ENCODE measurements around the gene RBM41.
"Not testable (repeated sequence)": the region's sequence is repeated elsewhere in the genome, so short reads cannot be mapped to it uniquely, and the experiment has no call there.

RBM41 gene

DNA sequence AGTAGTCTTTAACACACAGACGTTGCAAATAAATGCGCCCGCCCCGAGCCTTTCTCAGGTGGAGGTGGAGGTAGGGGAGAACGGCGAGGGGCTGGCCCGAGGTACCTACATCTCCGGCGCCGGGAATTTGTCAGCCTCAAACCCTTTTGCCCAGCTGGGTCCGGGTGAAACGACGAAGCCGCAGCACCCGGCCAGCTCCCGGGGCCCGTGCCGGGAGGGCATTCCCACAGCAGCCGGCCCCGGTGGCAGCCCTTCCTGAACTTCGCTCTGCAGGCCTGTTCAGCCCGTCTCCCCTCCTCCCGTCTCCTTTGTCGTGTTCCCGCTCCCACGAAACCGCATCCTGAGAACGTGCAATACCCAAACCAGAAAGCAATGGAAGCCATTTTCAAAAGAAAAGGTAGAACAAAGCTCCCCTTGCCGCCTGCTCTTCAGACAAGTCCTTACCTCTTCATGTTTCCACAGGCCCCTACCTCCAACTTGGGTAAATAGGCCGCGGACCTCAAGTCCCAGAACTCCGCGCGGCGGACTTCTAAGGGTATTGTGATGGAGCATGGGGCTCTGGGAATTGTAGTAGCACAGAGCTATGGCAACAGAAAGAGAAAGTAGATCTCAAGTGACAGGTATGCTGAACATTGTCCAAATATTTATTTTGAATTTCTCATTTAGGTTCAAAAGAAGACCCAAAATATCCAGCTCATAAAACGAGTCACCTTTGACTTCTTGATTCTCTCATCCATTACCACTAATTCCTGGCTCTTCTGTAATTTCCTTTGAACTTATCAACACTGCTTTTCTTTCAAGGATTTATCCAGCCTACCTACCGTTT is at the start of gene RBM41:
Gene RBM41, minus strand, starts transcription at position 501 of the 826 bp plus-strand sequence. Its CDS starts 49 bp downstream, at position 452.
- peak; percentile 35 for DNase-seq (ENCODE audit: low spot score)

DNA sequence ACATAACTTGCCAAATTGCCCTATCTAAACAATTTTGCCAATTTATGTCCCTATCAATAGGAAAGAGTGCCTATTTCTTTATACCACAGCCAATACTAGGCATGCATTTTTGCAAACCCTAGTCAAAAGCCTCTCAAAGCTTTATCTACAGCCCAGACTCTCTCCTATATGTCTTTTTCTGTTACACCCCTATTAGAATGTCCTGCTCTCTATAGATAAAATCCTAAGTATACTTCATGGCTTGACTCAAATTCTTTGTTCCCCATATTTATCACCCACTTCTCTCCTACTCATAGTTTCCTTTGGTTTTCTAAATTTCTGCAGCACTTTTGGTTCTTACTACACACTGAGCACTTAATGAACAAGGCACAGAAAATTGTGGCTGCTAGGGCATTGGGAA is 49.6 kb upstream of the RBM41 start:
- no peak for DNase-seq (ENCODE audit: low spot score)

DNA sequence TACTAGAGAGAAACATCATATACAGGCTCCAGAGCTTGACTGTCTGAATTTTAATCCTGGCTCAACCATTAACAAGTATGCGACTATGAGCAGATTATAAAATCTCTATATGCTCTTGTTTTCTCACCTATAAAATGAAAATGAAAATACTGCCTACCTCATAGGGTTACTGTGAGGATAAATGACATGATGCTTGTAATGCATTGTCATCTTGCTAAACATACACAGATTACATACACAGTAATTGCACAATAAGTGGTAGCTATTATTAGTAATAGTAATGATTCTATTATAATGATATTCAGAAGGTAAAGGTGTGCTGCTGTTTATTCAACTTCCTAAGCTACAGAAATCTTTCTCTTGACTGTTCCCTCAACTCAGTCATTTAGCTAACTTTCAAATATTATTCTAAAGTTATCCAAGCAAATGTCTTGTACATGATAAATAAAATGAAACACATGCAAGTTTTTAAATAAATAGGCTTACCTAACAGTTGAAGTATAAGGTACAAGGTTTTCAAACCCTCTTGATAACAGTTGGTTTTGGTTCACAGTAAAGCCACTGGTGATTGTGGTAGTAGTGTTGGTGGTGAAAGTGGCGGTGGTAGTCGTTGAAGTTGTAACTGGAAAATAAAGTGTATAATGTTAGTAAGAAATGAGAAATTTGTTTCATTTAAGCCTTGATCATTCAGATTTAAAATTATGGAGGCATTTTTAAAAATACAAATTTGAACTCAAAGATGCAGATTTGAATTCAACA is 48.7 kb upstream of the RBM41 start:
- no peak for DNase-seq (ENCODE audit: low spot score)

GRCh38 chrX:107157618-107158017 is 39.0 kb upstream of the RBM41 start:
- not testable (repeated sequence) for DNase-seq (ENCODE audit: low spot score)

- DNase-seq (ENCODE audit: low spot score): not testable (repeated sequence)
These were observed 37.2 kb upstream of the RBM41 start for GRCh38 chrX:107155621-107156430.

GRCh38 chrX:107154787-107155620 is 36.4 kb upstream of the RBM41 start:
- no peak for DNase-seq (ENCODE audit: low spot score)

DNA sequence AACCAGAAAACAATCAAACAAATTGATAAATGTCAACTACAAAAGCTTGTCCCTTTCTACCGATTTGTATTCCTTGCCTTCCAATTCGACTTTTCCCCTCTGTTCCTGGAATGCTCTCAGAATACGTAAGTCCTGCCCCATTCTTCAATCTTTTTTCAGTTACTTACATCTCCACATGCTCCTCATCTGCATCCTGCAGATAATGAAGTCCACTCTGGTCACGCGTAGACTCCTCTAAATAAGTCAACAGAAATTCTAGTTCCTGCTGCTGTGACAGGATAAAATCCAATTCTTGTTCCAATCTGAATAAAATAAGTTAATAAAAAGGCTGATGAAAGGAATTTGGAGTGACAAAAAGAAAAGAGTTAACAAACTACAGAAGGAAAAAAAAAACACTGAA is 34.4 kb upstream of the RBM41 start:
- DNase-seq (ENCODE audit: low spot score): no peak

DNA sequence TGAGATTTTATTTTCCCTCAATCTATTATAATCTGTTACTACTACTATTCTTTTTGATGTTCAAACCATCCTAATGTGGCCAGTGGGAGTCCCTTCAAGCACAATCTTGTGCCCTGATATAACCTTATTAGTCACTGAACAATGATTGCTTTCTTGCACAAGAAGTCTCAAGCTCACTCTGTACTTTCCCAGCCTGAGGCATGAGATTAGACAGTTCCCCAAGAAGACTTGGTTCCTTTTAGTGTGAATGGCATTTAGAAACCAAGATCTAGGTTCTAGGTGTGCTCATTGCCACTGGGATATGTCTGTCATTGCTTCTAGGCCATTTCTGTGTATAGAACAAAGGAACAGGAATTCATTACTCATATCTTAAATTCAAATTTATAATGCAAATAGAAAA is 28.0 kb upstream of the RBM41 start:
- DNase-seq (ENCODE audit: low spot score): no peak

DNA sequence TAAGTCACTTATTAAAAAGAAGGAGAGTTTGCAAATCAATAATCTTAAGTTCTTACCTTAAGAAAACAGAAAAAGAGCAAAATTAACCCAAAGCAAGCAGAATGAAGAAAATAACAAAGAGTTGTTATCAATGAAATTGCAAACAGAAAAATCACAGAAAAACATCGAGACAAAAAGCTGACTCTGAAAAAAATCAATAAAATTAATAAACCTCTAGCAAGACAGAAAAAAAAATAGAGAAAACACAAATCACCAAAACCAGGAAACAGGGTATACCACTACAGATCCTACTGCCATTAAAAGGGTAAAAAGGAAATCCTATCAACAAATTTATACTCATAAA is 17.3 kb upstream of the RBM41 start:
- DNase-seq (ENCODE audit: low spot score): no peak

DNA sequence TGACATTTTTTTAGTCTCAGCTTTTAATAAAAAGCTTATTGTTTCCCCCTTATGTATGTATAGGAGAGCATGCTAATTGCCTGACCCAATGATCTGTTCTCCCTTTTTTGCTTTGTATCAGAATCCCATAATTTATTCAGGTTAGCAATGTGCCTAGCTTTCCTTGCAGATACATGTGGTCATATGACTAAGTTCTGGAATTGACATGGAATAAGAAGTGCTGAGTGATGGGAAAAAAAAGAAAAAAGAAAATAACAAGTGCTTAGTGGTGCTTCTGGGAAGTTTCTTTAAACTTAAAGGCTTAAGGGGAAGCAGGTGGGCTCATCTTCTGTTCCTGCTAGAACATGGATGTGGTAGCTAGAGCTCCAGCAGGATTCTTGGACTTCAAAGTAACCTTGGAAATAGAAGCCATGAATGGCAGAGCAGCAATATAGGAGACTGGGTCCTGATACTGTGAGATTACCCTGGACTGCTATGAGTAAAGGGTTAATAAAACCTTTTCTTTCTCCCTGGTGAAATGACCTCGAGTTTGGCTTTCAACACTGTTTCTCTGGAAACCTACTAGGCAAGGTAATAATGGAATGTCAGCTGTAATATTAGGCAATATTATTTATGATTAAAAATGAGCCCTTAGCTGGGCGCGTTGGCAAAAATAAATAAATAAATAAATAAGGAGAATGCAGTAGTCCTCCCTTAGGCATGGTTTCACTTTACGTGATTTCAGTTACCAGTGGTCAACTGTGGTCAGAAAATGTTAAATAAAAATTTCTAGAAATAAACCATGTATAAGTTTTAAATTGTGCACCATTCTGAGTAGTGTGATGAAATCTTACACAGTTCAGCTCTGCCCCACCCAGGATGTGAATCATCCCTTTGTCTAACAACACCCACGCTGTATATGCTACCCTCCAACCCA is 16.7 kb upstream of the RBM41 start:
- no peak for DNase-seq (ENCODE audit: low spot score)

GRCh38 chrX:107123750-107124149 is 5.1 kb upstream of the RBM41 start:
- no peak for DNase-seq (ENCODE audit: low spot score)

DNA sequence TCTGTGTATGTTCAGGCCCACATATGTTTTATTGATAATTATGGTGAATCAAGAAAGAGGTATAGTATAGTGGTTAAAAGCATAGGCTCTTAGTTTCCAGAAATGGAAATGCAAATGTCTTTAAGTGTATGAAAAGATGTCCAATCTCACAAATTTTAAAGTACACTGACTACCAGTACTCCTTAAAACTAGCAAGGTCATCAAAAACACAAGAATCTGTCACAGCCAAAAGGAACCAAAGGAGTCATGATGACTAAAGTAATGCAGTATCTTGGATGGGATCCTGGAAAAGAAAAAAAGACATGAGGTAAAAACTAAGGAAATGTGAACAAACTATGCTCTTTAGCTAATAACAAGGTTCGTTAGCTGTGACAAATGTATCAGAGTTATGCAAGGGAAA is 661 bp upstream of the RBM41 start:
- no peak for DNase-seq (ENCODE audit: low spot score)

DNA sequence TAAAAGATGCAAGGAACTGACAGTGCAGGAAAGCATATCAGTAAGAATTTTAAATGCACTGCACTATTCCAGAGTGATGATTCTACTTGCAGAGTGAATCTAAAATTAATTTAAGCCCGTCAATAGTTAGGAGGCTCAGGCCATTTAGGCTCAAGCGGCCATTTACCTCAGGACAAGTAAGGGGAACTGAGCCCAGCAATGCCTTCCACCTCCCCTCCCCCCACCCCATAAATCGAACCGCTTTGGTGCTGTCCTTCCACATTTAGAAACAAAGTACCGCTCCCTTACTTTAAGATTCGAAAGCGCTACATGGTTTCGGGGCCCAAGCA is 665 bp downstream of the RBM41 start:
- DNase-seq (ENCODE audit: low spot score): no peak

DNA sequence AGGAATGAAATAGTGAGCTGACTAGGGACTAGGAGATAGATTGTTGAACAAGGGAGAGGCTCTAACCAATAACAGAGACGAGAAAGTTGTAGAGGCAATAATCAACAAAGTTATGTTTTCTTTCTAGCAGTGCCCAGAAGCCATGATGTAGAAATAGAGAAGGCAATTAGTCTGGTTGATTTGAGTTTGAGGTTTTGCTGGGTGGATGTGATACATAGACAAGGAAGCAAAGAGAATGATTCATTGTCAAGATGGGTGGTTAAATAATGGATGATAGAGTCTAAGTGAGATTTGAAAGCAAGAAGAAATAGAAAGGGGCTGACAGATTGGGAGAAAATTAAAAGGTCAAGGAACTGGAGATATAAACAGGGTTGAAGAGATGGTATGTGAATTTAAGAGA is 11.2 kb downstream of the RBM41 start:
- DNase-seq (ENCODE audit: low spot score): no peak

GRCh38 chrX:107102980-107103379 is 15.6 kb downstream of the RBM41 start:
- DNase-seq (ENCODE audit: low spot score): no peak

DNA sequence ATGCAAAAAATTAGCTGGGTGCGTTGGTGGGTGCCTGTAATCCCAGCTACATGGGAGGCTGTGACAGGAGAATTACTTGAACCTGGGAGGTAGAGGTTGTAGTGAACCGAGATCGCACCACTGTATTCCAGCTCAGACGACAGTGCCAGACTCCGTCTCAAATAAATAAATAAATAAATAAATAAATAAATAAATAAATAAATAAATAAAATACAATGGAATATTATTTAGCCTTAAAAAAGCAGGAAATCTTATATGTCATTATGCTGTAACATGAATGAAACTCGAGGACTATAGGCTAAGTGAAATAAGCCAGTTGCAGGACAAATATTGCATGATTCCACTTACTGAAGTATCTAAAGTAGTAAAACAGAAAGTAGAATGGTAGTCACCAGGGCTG is 42.5 kb downstream of the RBM41 start:
- DNase-seq (ENCODE audit: low spot score): no peak

GRCh38 chrX:107057731-107058130 is 60.9 kb downstream of the RBM41 start:
- not testable (repeated sequence) for DNase-seq (ENCODE audit: low spot score)

- no peak for DNase-seq (ENCODE audit: low spot score)
These were observed 63.6 kb downstream of the RBM41 start for GRCh38 chrX:107054978-107055377.

GRCh38 chrX:107050195-107050709 is 68.4 kb downstream of the RBM41 start:
- DNase-seq (ENCODE audit: low spot score): no peak

DNA sequence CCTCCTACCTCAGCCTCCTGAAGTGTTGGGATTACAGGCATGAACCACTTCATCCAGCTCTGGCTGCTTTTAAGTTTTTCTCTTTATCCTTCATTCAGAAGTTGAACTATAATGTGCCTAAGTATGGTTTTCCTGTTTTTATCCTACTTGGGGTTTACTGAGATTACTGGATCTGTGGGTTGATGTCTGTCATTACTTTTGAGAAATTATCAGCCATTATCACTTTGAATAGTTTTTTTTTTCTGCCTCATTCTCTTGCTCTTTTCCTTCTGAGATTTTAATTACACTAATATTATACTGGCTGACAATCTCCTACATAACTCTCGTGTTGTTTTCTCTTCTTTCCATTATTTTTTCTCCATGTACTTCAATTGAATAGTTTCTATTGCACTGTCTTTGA is 71.0 kb downstream of the RBM41 start:
- no peak for DNase-seq (ENCODE audit: low spot score)

- DNase-seq (ENCODE audit: low spot score): no peak
These were observed 88.9 kb downstream of the RBM41 start for GRCh38 chrX:107029752-107030151.
